ENCODE results near the gene RPSA.

The RPSA gene

DNA sequence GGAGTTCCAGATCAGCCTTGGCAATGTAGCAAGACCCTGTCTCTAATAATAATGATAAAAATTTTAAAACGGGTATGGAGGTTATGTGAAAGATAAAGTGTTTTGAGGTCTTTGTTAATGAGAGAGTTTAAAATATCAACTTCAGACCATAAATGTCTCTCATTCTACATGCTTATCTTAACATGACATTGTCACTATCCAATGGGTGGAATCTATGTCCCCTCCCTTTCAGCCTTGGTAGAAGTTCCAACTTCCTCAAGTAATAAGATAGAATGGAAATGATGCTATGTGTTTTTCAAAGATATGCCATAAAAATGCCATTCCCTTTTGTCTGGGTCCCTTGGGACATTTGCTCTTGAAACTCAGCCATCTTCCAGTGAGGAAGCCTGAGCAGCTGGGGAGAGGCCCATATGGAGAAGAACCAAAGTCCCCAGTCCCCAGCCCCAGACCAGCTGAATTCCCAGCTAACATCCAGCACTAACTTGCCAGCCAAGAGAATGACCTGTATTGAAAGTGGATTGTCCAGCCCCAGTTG, 17.0 kb downstream of the RPSA start:
- H3K9me3 Mint-ChIP-seq: no peaks in the 10 kb centered on the region
- no peak overlapping the region for H3K4me3 Mint-ChIP-seq
- no peak overlapping the region for H3K27ac Mint-ChIP-seq
- H3K4me1 Mint-ChIP-seq (ENCODE audit: low read depth): no peaks in the 10 kb centered on the region
- no peaks in the 10 kb centered on the region for H3K27me3 Mint-ChIP-seq
- H3K36me3 Mint-ChIP-seq (ENCODE audit: low read depth): peaks cover 8% of the 10 kb centered on the region

DNA sequence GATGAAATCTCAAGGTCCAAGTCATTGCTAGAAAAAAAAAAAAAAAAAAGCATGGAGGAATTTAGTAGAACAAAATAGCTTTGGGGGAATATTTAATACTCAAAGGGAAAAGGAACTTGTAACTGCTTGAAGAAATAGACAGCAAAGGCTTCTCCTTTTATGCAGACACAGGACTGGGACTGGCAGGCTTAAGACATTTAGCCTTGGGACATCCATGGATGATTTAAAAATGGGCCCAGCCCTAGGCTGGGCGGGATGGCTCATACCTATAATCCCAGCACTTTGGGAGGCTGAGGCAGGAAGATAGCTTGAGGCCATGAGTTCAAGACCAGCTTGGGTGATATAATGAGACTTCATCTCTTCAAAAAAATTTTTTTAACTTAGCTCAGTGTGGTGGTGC, 19.8 kb downstream of the RPSA start:
- H3K9me3 Mint-ChIP-seq: no peaks in the 10 kb centered on the region
- H3K4me3 Mint-ChIP-seq: no peak overlapping the region
- peaks cover 5% of the 10 kb centered on the region for H3K36me3 Mint-ChIP-seq (ENCODE audit: low read depth)
- no peak overlapping the region for H3K27ac Mint-ChIP-seq
- no peaks in the 10 kb centered on the region for H3K4me1 Mint-ChIP-seq (ENCODE audit: low read depth)
- H3K27me3 Mint-ChIP-seq: peaks cover 5% of the 10 kb centered on the region

DNA sequence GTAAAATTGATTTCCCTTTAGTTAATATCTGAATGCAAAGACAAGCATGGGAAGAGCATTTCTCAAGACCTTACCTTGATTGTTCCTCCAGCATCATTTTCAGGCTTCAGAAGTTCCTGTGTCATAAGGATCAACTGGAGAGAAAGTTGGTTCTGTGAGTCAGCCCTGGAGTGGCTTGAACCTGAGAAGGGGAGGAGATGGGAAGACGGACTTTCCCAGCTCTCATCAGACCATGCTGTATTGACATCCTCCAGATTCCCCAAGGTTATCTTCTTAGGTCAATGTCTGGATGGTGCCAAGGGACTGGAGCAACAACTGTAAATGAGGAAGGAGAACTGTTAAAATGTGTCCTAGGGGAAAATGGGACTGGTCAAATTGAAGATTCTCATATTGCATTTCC, 21.0 kb downstream of the RPSA start:
- no peaks in the 10 kb centered on the region for H3K9me3 Mint-ChIP-seq
- H3K4me3 Mint-ChIP-seq: no peak overlapping the region
- peaks cover 5% of the 10 kb centered on the region for H3K27me3 Mint-ChIP-seq
- H3K36me3 Mint-ChIP-seq (ENCODE audit: low read depth): no peaks in the 10 kb centered on the region
- H3K27ac Mint-ChIP-seq: no peak overlapping the region
- H3K4me1 Mint-ChIP-seq (ENCODE audit: low read depth): no peaks in the 10 kb centered on the region

DNA sequence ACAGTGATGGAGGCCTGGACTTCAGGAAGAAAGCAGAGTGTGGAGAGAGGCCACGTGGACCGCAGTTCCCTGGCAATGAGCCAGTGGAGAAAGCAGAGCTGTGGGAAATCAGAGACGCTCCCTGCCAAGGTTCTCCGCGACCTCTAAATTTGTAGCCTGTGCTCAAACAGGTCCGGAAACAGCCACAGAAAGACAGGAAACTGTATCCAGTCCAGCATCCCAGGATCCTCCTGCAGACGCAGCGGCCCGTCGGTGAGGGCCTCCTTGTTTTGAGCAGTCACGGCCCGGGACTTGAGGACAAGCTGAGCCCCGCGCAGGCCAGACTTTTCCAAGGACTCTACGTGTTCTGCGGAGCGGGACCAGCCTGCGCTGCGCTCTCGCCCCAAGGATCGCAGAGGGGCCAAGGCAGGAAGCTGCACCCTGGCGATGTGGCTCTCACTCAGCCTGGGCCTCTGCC, 22.3 kb downstream of the RPSA start:
- H3K4me3 Mint-ChIP-seq: no peak overlapping the region
- H3K9me3 Mint-ChIP-seq: no peaks in the 10 kb centered on the region
- H3K27ac Mint-ChIP-seq: no peak overlapping the region
- no peaks in the 10 kb centered on the region for H3K36me3 Mint-ChIP-seq (ENCODE audit: low read depth)
- no peaks in the 10 kb centered on the region for H3K4me1 Mint-ChIP-seq (ENCODE audit: low read depth)
- peaks cover 5% of the 10 kb centered on the region for H3K27me3 Mint-ChIP-seq

DNA sequence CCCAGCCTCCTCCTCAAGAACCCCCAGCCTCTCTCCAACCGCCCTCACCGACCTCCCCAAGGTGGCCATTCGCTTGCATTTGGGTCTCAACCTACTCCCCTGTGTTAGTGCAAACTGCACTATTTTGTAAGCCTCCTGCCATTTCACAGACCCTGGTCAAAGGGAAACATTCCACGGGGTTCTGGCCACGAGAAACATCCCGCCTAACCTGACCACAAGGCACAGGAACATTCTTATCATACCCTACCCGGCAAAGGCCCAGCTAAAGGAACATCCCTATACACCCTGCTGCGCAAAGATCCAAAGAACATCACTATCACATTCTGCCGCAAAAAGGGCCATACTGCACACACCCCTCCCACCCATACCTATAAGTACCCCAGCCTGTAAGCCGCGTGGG, 22.9 kb downstream of the RPSA start:
- no peaks in the 10 kb centered on the region for H3K9me3 Mint-ChIP-seq
- H3K27ac Mint-ChIP-seq: no peak overlapping the region
- no peaks in the 10 kb centered on the region for H3K4me1 Mint-ChIP-seq (ENCODE audit: low read depth)
- H3K4me3 Mint-ChIP-seq: no peak overlapping the region
- no peaks in the 10 kb centered on the region for H3K36me3 Mint-ChIP-seq (ENCODE audit: low read depth)
- H3K27me3 Mint-ChIP-seq: peaks cover 5% of the 10 kb centered on the region

DNA sequence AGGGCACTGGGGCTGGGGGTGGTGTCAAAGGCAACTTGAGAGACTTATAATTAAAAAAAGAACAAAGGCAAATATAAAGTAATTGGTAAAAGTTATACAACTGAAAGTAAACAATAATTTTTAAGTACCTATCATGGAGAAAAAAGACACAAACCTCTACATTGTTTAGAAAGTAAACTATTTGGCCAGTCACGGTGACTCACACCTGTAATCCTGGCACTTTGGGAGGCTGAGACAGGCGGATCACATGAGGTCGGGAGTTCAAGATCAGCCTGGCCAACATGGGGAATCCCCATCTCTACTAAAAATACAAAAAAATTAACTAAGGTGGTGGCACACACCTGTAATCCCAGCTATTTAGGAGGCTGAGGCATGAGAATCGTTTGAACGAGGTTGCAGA, 25.8 kb downstream of the RPSA start:
- Mint-ChIP-seq H3K9me3 (no peaks in the 10 kb centered on the region), H3K4me1 (ENCODE audit: low read depth) (peaks cover 3% of the 10 kb centered on the region), H3K36me3 (ENCODE audit: low read depth) (no peaks in the 10 kb centered on the region), H3K27ac (no peak overlapping the region), H3K27me3 (peaks cover 5% of the 10 kb centered on the region), H3K4me3 (no peak overlapping the region)

DNA sequence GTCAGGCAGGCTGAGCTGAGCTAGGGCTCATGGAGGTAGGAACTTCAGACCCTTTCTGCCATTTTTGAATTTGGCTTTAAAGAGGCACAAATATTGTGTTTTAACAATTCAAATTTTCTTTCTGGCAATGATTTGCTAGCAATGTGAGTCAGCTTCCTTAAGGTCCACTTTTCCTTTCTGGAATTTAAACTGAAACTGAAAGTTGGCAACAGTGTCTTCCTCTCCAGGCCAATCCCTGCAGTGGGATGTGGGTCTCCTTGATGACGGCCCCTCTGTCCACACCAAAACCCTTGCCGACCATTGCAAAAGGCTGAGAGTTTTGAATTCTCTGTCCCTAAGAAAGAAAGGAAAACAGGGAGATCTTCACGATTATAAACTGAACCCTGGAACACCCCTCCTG, 27.1 kb downstream of the RPSA start:
- H3K4me3 Mint-ChIP-seq: no peak overlapping the region
- H3K4me1 Mint-ChIP-seq (ENCODE audit: low read depth): peaks cover 3% of the 10 kb centered on the region
- H3K27ac Mint-ChIP-seq: no peak overlapping the region
- peaks cover 5% of the 10 kb centered on the region for H3K27me3 Mint-ChIP-seq
- H3K36me3 Mint-ChIP-seq (ENCODE audit: low read depth): no peaks in the 10 kb centered on the region
- H3K9me3 Mint-ChIP-seq: no peaks in the 10 kb centered on the region

DNA sequence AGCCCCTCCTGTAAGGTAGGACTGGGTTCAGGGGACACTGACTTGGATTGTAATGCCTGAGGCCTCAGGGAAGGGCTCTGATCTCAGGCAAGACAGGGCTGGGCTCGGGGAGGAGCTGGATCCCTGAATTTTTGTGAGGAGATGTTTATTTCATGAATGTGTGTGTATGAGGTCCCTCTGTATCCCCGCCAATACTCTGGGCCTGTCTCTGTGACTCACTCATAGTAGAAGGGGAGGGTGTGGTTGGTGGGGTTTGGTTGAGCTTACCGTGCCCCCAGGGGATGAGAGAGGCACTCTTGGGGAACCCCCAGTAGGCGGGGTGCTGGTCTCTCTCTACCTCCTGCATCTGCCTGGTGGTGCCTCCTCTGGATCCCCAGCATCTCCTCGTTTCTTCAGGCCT, 28.1 kb downstream of the RPSA start:
- Mint-ChIP-seq H3K27me3 (peaks cover 5% of the 10 kb centered on the region), H3K4me3 (no peak overlapping the region), H3K36me3 (ENCODE audit: low read depth) (no peaks in the 10 kb centered on the region), H3K4me1 (ENCODE audit: low read depth) (peaks cover 3% of the 10 kb centered on the region), H3K9me3 (no peaks in the 10 kb centered on the region), H3K27ac (no peak overlapping the region)

DNA sequence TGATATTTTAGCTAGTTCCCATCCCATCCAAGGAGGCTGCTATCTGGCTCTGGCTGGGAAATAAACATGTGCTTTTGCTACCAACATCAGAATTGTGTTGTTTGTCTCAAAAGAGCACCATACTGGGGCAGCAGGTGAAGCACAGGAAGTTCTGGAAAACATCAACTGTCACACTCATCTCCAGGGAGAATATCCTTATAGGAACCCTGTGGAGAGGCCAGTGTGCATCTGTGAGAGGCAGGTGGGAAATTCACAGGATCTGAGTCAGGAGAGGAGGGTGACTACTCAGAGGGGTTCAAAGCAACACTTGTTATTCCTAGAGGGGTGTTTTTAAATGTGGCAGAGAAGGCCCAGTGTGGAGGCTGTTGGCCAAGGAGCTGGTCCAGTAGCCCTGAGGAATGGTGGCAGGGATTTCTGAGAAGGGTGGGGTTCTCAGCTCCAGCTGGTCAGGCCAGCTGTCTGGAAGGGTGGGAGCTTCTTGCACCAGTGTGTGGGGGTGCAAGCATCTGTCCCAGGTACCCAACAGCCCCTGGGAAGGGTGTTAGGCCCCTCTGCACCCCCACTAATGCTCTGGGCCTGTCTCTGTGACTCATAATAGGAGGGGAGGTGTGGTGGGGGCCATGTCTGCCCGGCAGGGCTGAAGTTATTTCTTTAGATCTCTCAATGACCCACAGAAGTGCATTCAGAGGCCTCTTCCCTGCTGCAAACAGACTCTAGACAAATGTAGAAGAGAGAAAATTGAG, 28.7 kb downstream of the RPSA start:
- peaks cover 5% of the 10 kb centered on the region for H3K27me3 Mint-ChIP-seq
- no peak overlapping the region for H3K27ac Mint-ChIP-seq
- H3K4me1 Mint-ChIP-seq (ENCODE audit: low read depth): peaks cover 3% of the 10 kb centered on the region
- H3K4me3 Mint-ChIP-seq: no peak overlapping the region
- no peaks in the 10 kb centered on the region for H3K36me3 Mint-ChIP-seq (ENCODE audit: low read depth)
- H3K9me3 Mint-ChIP-seq: no peaks in the 10 kb centered on the region

DNA sequence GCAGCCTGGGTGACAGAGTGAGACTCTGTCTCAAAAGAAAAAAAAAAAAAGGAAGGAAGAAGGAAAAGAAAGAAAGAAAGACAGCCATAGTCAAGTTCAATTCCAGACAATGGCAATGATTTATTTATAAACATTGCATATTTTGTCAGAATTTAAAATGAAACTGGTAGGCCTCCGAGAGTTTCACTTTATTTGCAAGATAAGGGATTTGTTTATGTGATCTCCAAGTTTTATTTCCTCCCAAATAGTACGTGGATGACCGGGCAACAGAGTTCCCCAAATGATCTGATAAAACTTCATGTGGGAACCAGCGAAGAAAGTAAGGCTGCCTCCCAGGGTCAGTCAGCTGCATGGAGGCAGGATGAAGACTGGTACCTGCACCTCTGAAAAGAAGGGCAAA, 32.4 kb downstream of the RPSA start:
- H3K36me3 Mint-ChIP-seq (ENCODE audit: low read depth): no peaks in the 10 kb centered on the region
- H3K9me3 Mint-ChIP-seq: no peaks in the 10 kb centered on the region
- no peak overlapping the region for H3K27ac Mint-ChIP-seq
- H3K4me1 Mint-ChIP-seq (ENCODE audit: low read depth): peaks cover 3% of the 10 kb centered on the region
- H3K27me3 Mint-ChIP-seq: no peaks in the 10 kb centered on the region
- no peak overlapping the region for H3K4me3 Mint-ChIP-seq

DNA sequence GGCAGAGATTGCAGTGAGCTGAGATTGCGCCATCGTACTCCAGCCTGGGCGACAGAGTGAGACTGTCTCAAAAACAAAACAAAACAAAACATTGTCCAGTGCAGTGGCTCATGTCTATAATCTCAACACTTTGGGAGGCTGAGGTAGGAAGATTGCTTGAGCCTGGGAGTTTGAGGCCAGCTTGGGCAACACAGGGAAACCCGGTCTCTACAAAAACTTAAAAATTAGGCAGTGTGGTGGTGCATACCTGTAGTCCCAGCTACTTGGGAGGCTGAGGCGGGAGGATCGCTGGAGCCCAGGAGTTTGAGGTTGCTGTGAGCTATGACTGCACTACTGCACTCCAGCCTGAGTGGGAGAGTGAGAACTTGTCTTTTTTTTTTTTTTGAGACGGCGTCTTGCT, 33.8 kb downstream of the RPSA start:
- no peaks in the 10 kb centered on the region for H3K36me3 Mint-ChIP-seq (ENCODE audit: low read depth)
- no peaks in the 10 kb centered on the region for H3K27me3 Mint-ChIP-seq
- no peak overlapping the region for H3K27ac Mint-ChIP-seq
- no peaks in the 10 kb centered on the region for H3K9me3 Mint-ChIP-seq
- H3K4me3 Mint-ChIP-seq: no peak overlapping the region
- H3K4me1 Mint-ChIP-seq (ENCODE audit: low read depth): no peaks in the 10 kb centered on the region

DNA sequence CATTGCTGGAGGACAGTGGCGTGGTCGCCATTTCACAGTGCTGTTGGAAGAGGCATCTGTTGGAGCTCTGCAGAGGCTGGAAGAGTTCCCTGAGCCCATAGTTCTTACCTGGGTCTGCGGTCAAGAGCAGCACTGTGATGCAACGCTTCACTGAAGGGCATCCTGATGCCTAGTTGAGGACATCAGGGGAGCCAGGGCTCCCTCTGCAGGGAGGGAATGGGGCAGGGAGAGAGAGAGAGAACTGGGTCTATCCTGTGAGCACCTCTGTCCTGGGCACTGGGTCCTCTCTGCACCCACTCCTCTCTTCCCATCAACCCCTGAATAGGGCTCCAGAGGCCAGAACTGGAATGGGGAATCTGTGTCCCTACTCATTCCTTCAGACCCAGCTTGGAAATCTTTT, 37.0 kb downstream of the RPSA start:
- Mint-ChIP-seq H3K27ac (no peak overlapping the region), H3K27me3 (peaks cover 3% of the 10 kb centered on the region), H3K4me3 (no peak overlapping the region), H3K4me1 (ENCODE audit: low read depth) (peaks cover 7% of the 10 kb centered on the region), H3K9me3 (no peaks in the 10 kb centered on the region), H3K36me3 (ENCODE audit: low read depth) (no peaks in the 10 kb centered on the region)

DNA sequence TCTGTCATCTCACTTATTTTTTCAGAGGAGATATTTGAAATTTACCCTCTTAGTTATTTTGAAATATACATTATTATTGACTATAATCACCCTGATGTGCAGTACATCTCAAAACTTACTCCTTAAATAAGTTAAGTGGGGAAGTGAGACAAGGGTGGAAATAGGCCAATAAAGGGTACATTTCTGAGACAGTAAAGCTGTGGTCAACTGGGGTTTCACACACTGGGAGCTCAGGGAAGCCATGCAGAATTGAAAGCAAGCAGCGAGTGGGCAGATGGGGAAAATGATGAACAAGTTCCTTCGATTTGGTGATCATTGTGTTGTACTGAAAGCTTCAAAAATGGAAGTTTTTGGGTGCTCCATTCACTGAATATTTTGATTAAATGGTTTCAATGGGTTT, 39.4 kb downstream of the RPSA start:
- H3K4me3 Mint-ChIP-seq: no peak overlapping the region
- H3K36me3 Mint-ChIP-seq (ENCODE audit: low read depth): no peaks in the 10 kb centered on the region
- H3K9me3 Mint-ChIP-seq: no peaks in the 10 kb centered on the region
- H3K27me3 Mint-ChIP-seq: peaks cover 3% of the 10 kb centered on the region
- H3K27ac Mint-ChIP-seq: no peak overlapping the region
- H3K4me1 Mint-ChIP-seq (ENCODE audit: low read depth): peaks cover 7% of the 10 kb centered on the region

DNA sequence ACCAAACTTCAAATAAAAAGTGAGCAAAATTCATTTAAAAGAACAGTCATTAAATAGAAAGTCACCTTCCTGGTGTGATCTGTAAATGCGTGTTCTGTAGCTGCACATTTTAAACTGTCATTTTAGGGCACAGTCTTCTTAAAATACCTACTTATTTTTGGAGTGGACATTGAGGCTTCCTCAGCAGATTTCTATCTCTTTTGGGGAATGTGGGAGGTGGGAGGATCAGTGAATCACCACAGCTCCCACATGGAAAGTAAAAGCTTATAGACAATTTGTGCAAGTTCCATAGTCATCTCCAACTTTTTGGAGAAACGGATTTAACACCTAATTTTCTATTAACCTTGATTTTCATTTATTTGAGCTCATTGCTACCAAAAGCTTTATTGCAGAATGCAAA, 39.9 kb downstream of the RPSA start:
- Mint-ChIP-seq H3K27ac (no peak overlapping the region), H3K4me1 (ENCODE audit: low read depth) (peaks cover 7% of the 10 kb centered on the region), H3K27me3 (peaks cover 3% of the 10 kb centered on the region), H3K9me3 (no peaks in the 10 kb centered on the region), H3K36me3 (ENCODE audit: low read depth) (no peaks in the 10 kb centered on the region), H3K4me3 (no peak overlapping the region)

DNA sequence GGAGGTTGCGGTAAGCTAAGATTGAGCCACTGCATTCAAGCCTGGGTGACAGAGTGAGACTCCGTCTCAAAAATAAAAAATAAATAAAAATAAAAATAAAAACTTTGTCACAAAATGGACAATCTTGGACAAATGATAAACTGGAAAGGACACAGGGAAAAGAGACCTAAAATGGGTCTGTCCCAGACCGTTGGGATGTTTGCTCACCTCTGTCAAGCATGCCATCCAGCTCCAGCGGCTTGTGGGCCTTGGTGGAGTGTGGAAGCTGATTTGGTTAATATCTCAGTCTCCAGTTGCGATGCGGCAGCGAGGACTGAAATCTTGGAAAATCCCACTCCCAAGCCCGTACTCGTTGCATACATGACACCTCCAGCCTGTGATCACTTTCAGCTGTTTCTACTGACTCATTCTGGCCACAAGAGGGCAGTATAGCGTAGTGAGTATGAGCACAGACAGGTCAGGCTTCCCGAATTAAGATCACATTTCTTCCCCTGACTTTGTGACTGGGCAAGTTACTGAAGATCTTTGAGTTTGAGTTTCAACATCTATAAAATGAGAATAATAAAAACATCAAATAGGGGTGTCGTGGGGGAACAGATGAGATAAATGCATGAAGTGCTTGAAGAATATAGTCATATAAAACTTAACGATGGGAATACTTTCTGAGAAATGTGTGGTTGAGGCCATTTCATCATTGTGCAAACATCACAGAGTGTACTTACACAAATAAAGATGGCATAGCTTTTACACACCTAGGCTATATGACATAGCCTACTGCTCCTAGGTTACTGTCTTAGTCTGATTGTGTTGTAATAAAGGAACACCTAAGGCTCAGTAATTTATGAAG, 41.3 kb downstream of the RPSA start:
- Mint-ChIP-seq H3K27ac (no peak overlapping the region), H3K36me3 (ENCODE audit: low read depth) (no peaks in the 10 kb centered on the region), H3K9me3 (no peaks in the 10 kb centered on the region), H3K4me3 (no peak overlapping the region), H3K27me3 (peaks cover 4% of the 10 kb centered on the region), H3K4me1 (ENCODE audit: low read depth) (peaks cover 7% of the 10 kb centered on the region)
